HG02943 (cell line): ENCODE measurements around the gene ATG2A.
A peak's percentile ranks its signal among the peaks of the same experiment; 100 is the strongest.

Experiments
- ATAC-seq: cut with Tn5 transposase; IDR thresholded peaks from one replicate; pipeline ENCODE4 v1.9.1; 2021; ENCODE audit warnings: mild to moderate bottlenecking, low read depth, moderate library complexity; ENCODE audit not compliant: unreplicated experiment

ATG2A gene

DNA sequence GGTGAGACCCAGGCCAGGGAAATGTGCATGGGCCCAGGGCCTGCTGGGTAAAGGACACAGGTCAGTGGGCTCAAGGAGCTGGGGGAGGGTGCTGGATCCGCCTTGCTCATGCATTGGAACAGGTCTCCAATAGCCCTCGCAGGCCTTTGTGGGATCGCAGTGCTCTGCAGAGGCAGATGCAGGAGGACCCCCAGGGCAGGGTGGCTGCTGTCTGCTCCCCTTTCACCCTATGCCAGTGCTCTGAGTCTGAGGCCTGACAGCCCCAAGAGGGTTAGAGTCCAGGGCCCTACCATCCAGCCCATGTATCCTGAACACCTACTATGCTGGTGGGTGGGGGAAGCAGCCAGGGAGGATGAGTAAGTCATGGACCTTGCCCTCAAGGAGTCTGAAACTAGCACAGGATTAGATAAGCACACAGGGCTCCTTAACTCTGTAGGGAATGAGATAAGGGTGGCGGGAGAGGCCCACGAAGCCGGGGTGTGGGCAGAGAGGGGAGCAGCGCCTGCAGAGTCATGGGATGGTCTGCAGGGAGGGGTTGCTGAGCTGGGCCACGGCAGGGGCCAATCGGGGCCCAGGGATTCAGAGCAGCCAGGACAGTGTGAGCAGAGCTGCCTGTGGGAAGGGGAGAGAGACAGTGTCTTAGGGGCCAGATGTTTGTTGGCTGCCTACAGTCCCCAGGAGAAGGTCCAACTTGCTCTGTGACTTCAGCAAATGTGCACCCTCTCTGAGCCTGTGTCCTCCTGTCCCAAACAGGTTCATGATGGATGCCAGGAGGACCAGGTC is 28.1 kb downstream of the ATG2A start:
- no peak for ATAC-seq

DNA sequence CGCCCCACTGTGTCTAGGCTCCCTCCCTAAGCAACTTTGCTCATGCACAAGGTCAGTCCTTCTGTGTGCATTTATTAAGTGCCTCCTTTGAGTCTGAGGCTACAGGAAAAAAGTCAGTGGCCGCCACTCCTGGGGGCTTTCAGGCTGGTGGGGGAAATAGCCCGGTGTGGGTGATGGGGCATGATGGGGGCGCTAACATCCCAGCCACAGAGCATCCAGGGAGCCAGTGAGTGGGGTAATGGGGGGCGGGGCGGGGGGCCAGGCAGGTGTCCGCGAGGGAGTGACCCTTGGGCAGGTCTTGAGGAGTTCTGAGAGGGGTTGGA is 28.6 kb downstream of the ATG2A start:
- no peak for ATAC-seq

DNA sequence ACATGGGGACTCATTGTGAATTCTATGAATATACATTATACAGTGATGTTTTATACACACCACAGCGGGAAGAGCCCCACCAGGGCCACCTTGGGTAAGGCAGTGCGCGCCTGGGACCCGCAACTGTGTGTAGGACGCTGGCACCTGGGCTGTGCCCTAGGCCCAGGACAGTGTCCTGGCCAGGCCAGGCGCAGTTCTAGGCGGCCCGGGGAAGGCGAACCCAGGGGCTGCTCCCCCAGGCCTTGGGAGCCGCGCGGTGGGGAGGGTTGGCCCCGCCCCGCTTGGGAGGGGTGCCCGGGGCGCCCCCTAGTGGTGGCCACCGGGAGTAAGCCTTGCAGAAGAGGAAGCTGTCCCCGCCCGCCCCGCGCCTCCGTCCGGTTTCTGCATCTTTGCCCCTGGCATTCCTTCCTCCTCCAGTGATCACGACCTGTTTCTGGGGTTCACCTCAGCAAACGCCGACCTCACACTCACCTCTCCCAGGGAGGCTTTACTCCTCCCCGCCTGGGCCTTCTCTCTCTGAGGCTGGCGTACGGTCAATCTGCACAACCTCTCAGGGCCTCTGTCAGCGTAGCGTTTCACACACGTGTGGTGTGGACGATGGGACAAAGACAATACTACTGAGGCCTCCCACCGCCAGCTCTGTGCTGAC is 29.1 kb downstream of the ATG2A start:
- ATAC-seq: no peak

GRCh38 chr11:64887234-64887756 is 29.7 kb downstream of the ATG2A start:
- no peak for ATAC-seq

GRCh38 chr11:64885367-64886286 is 31.4 kb downstream of the ATG2A start:
- no peak for ATAC-seq

- ATAC-seq: no peak
These were observed 33.0 kb downstream of the ATG2A start for GRCh38 chr11:64884019-64884418.

- no peak for ATAC-seq
These were observed 33.4 kb downstream of the ATG2A start for GRCh38 chr11:64883575-64883974.

DNA sequence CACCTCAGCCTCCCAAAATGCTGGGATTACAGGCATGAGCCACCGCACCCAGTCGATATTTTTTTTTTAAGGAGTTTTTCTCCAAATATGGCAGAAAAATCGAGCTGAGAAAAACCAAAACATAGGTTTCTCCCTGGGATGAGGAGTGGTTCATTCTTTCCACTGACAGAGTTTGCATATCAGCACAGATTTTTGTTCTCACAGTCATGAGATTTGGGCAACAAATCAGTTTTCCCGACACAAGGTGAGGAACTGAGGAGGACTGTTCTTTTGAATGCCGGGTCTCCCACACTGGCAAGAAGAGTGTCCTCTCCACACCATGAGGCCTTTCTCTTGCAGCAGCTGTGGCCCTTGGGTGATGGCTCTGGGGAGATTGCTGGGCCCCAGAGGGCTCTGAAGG is 34.8 kb downstream of the ATG2A start:
- ATAC-seq: no peak

DNA sequence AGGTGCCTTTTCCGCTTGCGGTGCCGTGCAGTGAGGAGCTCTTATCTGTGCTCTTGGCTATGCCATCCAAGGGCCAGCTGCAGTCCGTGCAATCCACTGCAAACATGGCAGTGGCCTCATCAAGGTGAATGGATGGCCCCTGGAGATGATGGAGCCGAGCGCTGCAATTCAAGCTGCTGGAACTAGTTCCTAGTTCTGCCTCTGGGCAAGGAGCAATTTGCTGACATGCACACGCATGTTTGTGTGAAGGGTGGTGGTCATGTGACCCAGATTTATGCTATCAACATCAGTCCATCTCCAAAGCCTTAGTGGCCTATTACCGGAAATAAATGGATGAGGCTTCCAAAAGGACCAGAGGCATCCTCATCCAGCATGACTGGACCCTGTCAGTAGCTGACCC is 35.5 kb downstream of the ATG2A start:
- ATAC-seq: no peak

DNA sequence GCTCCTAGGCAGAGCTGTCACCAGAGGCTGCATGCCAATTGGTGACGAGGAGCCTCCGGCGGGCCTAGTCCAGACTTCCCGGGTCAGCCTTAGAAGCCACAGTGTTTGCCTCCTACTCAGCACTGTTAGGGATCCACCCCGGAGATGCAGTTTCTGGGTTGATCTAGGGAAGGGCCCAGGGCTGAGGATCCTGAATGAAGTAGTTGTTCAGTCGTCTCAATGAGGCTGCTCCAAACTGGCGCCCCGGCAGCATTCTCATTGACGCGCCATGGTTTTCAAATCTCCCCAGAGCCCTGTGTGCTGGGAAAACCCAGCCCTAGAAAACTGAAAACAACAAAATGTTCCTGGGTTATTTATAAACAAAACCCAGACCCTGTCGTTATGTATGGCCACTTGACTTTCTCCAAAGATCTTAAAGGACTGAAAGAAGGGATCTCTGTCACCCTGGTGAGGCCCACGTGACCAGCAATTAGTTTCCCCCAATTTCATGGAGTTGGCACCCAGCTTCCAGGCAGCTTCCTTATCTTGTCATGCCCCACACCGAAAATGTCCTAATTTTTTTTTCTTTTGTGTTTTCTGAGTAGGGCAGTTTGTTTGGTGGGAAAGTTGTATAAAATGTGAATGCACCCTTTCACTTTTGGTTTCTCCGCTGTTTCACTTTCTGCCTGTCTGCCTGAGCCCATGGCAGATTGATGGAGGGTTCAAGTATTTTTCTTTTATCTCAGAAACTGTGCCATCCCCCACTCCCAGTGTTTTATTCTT is 36.6 kb downstream of the ATG2A start:
- no peak for ATAC-seq

DNA sequence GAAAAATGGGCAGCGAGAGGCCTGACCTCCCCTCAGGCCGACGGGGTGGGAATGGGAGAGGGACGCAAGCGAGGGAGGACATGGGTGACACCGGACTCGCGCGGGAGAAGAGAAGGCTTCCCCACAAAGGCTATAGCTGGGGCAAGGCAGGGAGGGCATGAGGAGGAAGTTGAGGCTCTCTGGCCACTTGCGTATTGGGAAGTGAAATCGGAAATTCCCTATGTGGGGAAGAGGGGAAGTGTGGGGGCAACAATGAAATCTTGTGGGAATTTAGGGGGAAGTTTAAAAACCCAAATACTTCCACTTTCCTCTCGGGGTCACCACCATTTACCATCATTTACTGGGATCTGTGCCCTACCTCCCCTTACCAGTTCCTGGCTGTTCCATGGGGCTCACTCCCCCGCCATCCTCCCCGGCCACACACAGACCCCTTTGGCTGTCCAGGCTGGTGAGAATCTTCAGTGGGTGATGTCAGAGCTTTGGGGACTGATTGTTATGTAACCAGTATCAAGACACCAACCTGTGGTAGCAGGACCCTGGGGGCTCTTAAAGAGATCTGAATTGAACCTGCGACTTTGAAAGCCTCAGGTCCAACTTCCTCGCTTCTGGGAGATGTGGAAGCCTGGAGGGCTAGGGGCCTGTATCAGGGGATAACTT is 37.6 kb downstream of the ATG2A start:
- ATAC-seq: no peak

DNA sequence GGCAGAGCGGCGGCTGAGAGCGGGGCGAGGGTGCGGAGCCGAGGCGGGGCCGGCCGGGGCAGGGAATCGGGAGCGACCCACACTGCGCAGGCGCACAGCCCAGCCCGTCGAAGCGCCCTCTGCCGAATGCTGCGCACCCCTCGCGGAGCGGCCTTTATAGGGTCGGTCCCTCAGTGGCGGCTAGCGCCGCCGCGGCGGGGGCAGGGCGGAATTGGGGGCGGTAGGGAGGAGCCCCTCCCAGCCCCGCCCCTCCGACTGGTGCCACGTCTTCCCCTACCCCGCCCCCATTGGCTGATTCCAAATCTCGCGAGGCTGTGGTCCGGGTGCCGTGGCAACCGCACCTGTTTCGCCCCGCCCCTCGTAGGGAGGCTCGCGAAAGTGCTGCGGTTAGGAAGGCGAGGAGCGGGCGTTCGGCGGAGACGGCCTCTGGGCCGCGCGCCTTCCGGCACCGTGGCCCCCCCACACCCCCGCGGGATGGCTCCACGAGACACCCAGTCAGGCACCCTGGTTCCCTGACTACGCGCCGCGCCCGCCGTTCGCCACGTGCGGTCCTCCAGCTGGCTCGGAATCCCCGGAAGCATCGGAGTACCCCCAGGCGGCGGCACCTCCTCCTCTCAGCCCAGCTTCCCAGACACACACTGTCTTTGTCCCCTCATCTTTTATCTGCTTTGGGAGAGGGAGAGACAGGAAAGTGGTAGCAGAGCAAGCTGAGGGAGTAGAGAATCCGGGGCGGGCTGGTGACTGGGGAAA is 38.3 kb downstream of the ATG2A start, which contains the start of gene EHD1:
Gene EHD1, minus strand, starts transcription at position 128 of the 750 bp plus-strand sequence. CDS start 157 bp downstream, outside the sequence.
- ATAC-seq: peak; percentile 66

DNA sequence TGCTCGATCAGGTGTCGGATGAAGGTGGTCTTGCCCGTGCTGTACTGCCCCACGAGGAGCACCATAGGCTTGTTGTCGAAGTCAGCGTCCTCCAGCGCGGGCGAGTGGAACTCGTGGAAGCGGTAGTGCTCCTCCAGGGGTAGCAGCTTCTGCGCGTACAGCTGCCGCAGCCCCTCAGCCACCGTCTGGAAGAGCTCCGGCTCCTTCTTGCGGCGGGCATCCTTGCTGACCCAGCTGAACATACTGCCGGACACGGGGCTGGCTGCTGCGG is 38.9 kb downstream of the ATG2A start:
- ATAC-seq: no peak

- ATAC-seq: no peak
These were observed 39.4 kb downstream of the ATG2A start for GRCh38 chr11:64877390-64878222.

DNA sequence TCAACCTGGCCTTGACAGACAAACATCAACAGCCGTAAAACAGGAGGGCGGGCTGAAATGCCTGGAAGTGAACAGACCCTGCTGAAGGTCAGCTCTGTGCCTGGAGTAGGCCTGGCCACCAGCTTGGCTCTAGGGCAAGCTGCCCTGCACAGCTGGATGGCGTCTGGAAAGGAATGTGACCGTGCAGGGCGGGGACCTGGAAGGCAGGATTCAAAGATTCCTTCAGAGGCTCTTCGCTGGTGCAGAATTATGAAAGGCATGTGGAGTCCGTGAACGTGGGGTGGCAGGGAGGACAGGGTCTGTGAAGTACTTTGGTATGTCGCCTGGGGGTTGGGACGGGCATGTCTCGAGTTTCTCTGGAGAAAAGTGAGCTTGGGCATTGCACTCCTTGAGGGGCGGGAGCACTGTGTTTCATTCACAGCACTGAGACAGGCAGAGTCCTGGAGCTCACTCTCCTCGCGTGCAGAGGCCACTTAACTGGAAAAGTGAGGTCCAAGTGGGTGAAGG is 40.1 kb downstream of the ATG2A start:
- no peak for ATAC-seq

DNA sequence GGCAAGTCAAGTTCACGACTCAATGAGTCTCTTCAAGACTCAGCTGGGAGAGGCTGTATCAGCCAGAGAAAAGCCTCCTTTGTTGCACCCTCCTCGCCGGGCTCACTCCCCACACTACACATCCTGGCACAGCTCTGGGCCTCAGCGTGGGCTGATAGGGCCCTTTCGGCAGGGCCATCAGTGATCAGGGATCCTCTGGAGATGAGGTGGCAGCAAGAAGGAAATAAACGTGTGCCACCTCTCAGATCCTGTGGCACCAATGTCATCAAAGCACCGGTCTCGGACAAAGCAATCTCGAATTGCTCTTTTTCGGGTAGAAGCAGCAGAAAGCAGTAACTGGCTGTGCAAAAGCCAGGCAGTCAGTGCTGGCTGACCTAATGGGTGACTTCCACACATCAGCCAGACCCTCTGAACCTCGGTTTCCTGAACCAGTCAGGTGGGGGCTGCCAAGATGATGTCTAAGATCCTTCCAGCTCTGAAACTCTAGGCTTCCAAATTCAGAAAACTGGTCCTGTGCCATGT is 40.7 kb downstream of the ATG2A start:
- no peak for ATAC-seq

DNA sequence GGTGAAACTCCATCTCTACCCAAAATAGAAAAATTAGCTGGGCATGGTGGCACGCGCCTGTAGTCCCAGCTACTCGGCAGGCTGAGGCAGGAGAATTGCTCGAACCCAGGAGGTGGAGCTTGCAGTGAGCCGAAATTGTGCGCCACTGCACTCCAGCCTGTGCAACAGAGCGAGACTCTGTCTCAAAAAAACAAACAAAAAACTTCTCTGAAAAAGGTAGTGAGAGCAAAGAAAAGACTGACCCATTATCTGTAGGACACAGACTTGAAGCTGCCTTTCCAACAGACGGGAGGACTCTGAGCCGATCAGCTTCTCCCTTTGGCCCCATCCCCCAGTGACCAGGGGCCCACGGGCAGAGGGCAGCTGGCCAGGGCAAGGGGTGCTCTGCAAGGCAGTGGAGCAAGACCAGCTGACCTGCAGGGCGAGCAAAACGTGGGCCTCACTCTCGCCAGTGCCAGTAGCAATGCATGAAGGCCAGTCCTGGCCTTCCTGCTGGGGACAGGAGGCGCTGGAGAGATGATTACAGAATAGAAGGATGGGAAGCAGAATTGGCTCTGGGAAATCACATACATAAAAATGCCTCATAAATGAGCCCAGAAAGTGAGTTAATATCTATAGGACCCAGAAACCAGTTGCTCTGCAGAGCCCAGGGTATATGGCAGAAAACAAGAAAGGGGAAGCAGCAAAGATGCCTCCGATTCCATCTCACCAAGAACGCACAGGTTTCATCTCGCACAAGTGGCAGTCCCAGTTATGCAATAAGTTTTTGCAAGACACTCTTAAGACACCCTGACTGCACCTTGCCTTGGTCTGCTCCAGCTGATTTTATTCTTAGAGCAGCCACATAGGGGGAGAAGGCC is 41.4 kb downstream of the ATG2A start:
- ATAC-seq: no peak
